K562 (cell line): ENCODE data around the gene FA2H. TPM values are rescaled to one million over a fixed set of nuclear protein-coding genes. Genes with fewer than 3 reads are reported as not detected.
A peak's percentile ranks its signal among the peaks of the same experiment; 100 is the strongest.

Source experiments
- ATF1 ChIP-seq, 2 experiments: fragments of 450-650 bp in 1 of 2; IDR thresholded peaks; 2 replicates each; pipeline ENCODE4 v1.6.1; 2016; ENCODE audit warnings: missing compliant biosample characterization in 1 of 2, missing genetic modification characterization in 1 of 2
- BRD9 ChIP-seq: fragments of 450-650 bp; IDR thresholded peaks from 2 replicates; pipeline ENCODE4 v1.6.1; 2018; ENCODE audit warnings: low read depth; ENCODE audit not compliant: partially characterized antibody
- DPF2 ChIP-seq: fragments of 450-650 bp; IDR thresholded peaks from 2 replicates; pipeline ENCODE4 v1.6.1; 2016
- MGA ChIP-seq: fragments of 450-650 bp; IDR thresholded peaks from 2 replicates; pipeline ENCODE4 v1.6.1; 2016; ENCODE audit warnings: mild to moderate bottlenecking, moderate library complexity
- MYBL2 ChIP-seq, 2 experiments: fragments of 450-650 bp in 1 of 2; sonication (generic) in 1 of 2; formaldehyde crosslinking in 1 of 2; IDR thresholded peaks; 2 replicates each; pipeline versions ENCODE4 v1.6.1 to v1.8.1; 2017 to 2022; ENCODE audit warnings: borderline replicate concordance in 1 of 2, inconsistent platforms in 1 of 2, low read depth in 1 of 2, mild to moderate bottlenecking in 1 of 2, missing genetic modification reagents in 1 of 2, moderate library complexity in 1 of 2
- NR2C2 ChIP-seq, 2 experiments: fragments of 200-800 bp in 1 of 2; sonication (Bioruptor generic) in 1 of 2; sonication (generic) in 1 of 2; formaldehyde crosslinking in 1 of 2; IDR thresholded peaks; 2 replicates each; pipeline versions ENCODE4 v1.6.1 to v1.8.0; 2016 to 2022; ENCODE audit warnings: mild to moderate bottlenecking in 1 of 2, missing compliant biosample characterization in 1 of 2, missing genetic modification characterization in 1 of 2, missing genetic modification reagents in 1 of 2
- POLR2G ChIP-seq: fragments of 200-400 bp; formaldehyde crosslinking; IDR thresholded peaks from 2 replicates; pipeline ENCODE4 v1.6.1; 2017; ENCODE audit warnings: low read depth, mild to moderate bottlenecking, antibody characterized with exemption, low read length, moderate library complexity
- PRMT5 ChIP-seq: sonication (generic); formaldehyde crosslinking; IDR thresholded peaks from 2 replicates; pipeline ENCODE4 v1.5.0; 2020; ENCODE audit warnings: missing genetic modification reagents
- STAT6 ChIP-seq: sonication (generic); formaldehyde crosslinking; IDR thresholded peaks from 2 replicates; pipeline ENCODE4 v1.8.1; 2023; ENCODE audit warnings: mild to moderate bottlenecking, missing genetic modification reagents
- TFAM ChIP-seq: fragments of 250-450 bp; sonication (Bioruptor Pico); conservative IDR thresholded peaks from 2 replicates; pipeline ENCODE4 v1.5.0; 2021; ENCODE audit warnings: mild to moderate bottlenecking, moderate library complexity
- ZBTB17 ChIP-seq: fragments of 450-650 bp; formaldehyde crosslinking; IDR thresholded peaks from 2 replicates; pipeline ENCODE4 v1.4.0; 2020; ENCODE audit warnings: mild to moderate bottlenecking
- ZNF444 ChIP-seq: fragments of 250-450 bp; sonication (Bioruptor Pico); IDR thresholded peaks from 2 replicates; pipeline ENCODE4 v1.4.0; 2020; ENCODE audit warnings: mild to moderate bottlenecking, moderate library complexity
- polyA plus RNA-seq, 8 experiments: library from polyadenylated mRNA; depleted of rRNA in 4 of 8; stranded (reverse) in 5 of 8; unstranded in 3 of 8; fragments of >200 nt; fragmentation: Nextera tagmentation in 2 of 8; fragmentation: Illumina TruSeq in 1 of 8; extraction: Ambion mirVana in 2 of 8; extraction: Trizol in 1 of 8; gene quantifications; 2 replicates each; pipeline versions ENCODE4 v1.2.1 to v1.2.3, GENCODE V29; 2011 to 2014; ENCODE audit warnings: inconsistent platforms in 1 of 8, missing spikeins in 1 of 8
- total RNA-seq, 7 experiments: library from RNA; depleted of rRNA in 6 of 7; stranded (reverse); fragments of >200 nt in 6 of 7; fragmentation: Illumina TruSeq in 2 of 7; extraction: Trizol in 2 of 7; gene quantifications; 2 replicates each; pipeline versions ENCODE4 v1.2.1 to v1.2.3, GENCODE V29; 2011 to 2021; ENCODE audit warnings: low replicate concordance in 1 of 7

Gene FA2H
- total and polyA plus RNA-seq, 9 of the 15 experiments (the other 6 are each of a cell fraction or from before 2014, with no cell fraction given), result not detected

DNA sequence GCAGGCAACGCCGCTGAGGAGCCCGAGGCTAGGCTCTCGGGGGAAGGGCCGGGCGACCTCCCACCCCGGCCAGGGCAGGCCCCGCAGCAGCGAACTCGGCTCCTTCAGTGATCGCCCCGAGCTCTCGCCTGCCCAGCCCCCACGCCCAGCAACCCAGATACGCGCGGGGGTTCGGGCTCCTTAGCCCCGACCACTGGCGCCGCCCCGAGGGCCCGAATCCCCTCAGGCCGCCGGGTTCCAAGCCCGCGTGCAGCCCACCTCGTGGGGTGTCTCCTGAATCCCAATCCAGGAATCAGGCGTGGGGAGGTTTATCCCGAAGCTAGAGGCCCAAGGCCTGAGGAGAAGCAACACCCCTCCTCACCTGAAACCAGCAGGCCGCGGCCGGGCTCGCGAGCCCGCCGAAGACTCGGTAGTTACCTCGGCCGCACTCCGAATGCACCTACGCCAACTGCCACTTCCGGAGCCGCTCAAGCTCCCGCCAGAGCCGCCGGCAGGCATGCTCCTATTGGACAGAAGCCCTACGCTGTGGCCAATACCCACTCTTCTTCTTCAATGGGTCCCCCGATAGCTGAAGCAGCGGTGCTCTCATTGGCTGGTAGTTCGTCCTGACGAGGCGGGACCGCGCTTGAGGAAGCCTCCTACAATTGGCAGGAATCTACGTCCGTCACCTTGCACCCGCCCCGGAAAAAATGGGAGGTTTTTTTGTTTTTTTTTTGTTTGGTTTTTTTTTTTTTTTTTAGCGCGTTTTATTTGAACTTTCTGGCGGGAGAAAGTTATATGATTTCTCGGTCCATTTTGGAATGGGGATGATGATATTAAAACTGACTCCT, 108.0 kb downstream of the FA2H start, which contains the start of gene RFWD3 (continued):
- TF ChIP-seq MYBL2 (IDR thresholded peaks at IDR 0.05; ENCODE audit: low read depth) (peak; percentile 89), MYBL2 (CRISPR knock-in tag; IDR thresholded peaks at IDR 0.05; ENCODE audit: borderline replicate concordance) (no peak), POLR2G (peak; percentile 99), ZNF444 (no peak), TFAM (CRISPR knock-in tag) (no peak), NR2C2 (CRISPR knock-in tag; IDR thresholded peaks at IDR 0.05) (no peak), NR2C2 (tag; IDR thresholded peaks at IDR 0.05) (peak; percentile 53; the same call in 1 of the 2 replicates), ATF1 (CRISPR knock-in tag; IDR thresholded peaks at IDR 0.05) (peak; percentile 50; the same call in 1 of the 2 replicates), ATF1 (tag; IDR thresholded peaks at IDR 0.05) (peak; percentile 94), DPF2 (no peak), STAT6 (CRISPR knock-in tag) (no peak), BRD9 (peak; percentile 75), PRMT5 (CRISPR knock-in tag) (no peak), ZBTB17 (CRISPR knock-in tag) (0 out of 2 replicates have a peak, but pooled peaks have one; percentile 15), MGA (peak; percentile 82)
